OCI-LY7 (cell line): ENCODE results near the gene FNDC3B.

ENCODE experiments used
- EZH2phosphoT487 ChIP-seq: fragments of 200-600 bp; sonication (generic); IDR thresholded peaks from 2 replicates; pipeline ENCODE4 v1.6.1; 2018; ENCODE audit warnings: low read depth, borderline replicate concordance, mild to moderate bottlenecking, mixed run types, antibody characterized with exemption, low read length, moderate library complexity, mixed read lengths
- TF ChIP-seq, protein P1 (sequence below): fragments of 200-600 bp; sonication (generic); conservative IDR thresholded peaks from 2 replicates; pipeline ENCODE4 v1.5.1; 2014; ENCODE audit warnings: mild to moderate bottlenecking, antibody characterized with exemption, low read length, moderate library complexity, mixed read lengths

DNA sequence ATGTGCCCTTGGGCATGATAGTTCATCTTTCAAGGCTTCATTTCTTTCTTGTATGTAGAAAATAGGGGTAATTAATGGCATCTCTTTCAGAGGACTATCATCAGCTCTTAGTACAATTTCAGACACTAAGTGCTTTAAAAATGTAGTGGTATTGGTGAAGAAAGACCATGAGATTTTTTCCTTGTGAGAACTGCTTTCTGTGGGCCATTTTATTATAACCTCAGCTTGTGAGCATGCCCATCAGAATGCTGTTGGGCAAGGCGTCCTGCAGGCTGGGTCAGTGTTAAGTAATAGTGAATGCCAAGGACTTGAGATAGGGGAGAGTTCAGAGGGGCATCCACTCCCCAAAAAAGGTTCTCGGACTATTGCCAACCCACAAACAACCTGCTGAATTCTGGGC is 221.0 kb downstream of the FNDC3B start:
- TF ChIP-seq, protein P1, sequence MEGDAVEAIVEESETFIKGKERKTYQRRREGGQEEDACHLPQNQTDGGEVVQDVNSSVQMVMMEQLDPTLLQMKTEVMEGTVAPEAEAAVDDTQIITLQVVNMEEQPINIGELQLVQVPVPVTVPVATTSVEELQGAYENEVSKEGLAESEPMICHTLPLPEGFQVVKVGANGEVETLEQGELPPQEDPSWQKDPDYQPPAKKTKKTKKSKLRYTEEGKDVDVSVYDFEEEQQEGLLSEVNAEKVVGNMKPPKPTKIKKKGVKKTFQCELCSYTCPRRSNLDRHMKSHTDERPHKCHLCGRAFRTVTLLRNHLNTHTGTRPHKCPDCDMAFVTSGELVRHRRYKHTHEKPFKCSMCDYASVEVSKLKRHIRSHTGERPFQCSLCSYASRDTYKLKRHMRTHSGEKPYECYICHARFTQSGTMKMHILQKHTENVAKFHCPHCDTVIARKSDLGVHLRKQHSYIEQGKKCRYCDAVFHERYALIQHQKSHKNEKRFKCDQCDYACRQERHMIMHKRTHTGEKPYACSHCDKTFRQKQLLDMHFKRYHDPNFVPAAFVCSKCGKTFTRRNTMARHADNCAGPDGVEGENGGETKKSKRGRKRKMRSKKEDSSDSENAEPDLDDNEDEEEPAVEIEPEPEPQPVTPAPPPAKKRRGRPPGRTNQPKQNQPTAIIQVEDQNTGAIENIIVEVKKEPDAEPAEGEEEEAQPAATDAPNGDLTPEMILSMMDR, result no peak
- TF ChIP-seq EZH2phosphoT487, result no peak
